GM10248 (cell line): ENCODE results near the gene CNOT2.

Experiments
- CTCF ChIA-PET: fragments of 300-600 bp; sonication (Branson Sonifier 250); formaldehyde crosslinking; extraction: SDS; loops from one replicate; lab custom pipeline; 2021; ENCODE audit warnings: antibody characterized with exemption; lab: Yijun Ruan, JAX
- POLR2A ChIA-PET: fragments of 350-650 bp; sonication (Branson Sonifier 250); formaldehyde crosslinking; extraction: SDS; loops from one replicate; lab custom pipeline; 2020; ENCODE audit warnings: antibody characterized with exemption; lab: Yijun Ruan, JAX
- DNase-seq: peaks from one replicate; pipeline ENCODE4 v3.0.0; 2012; ENCODE audit errors: extremely low spot score
- CTCF ChIP-seq: IDR thresholded peaks from 2 replicates; pipeline ENCODE4 v1.5.1; 2012; ENCODE audit warnings: mild to moderate bottlenecking, low read depth; ENCODE audit errors: extremely low read depth, missing control alignments, control extremely low read depth

The CNOT2 gene

GRCh38 chr12:70242695-70243509 is at the start of gene CNOT2:
Gene CNOT2 (plus strand): TSS chr12:70243433. CDS start chr12:70278227, 34,794 bp downstream.
- ChIA-PET CTCF (no interaction called here), POLR2A (interaction anchor here (0.6 kb wide), 1 partner anchor 11 kb away, joined by 6 read pairs; no protein-coding TSS in a partner anchor)
- DNase-seq, result peak; percentile 87
- TF ChIP-seq CTCF, result no peak

- ChIA-PET POLR2A (no interaction called here), CTCF (interaction anchor here (1.0 to 1.2 kb wide), 2 partner anchors 9 to 10 kb away, joined by 4 read pairs; no protein-coding TSS in a partner anchor)
- no peak for TF ChIP-seq CTCF
- DNase-seq, result no peak
Observed at GRCh38 chr12:70194076-70194475, 49.2 kb upstream of the CNOT2 start.

GRCh38 chr12:70196811-70197281 is 46.4 kb upstream of the CNOT2 start:
- ChIA-PET POLR2A (no interaction called here), CTCF (no interaction called here)
- TF ChIP-seq CTCF, result no peak
- no peak for DNase-seq

- ChIA-PET CTCF (no interaction called here), POLR2A (no interaction called here)
- TF ChIP-seq CTCF, result no peak
- no peak for DNase-seq
Observed at GRCh38 chr12:70197345-70197744, 45.9 kb upstream of the CNOT2 start.

GRCh38 chr12:70213707-70214106 is 29.5 kb upstream of the CNOT2 start:
- ChIA-PET CTCF (interaction anchor here (1.2 kb wide), 1 partner anchor 10 kb away, joined by 9 read pairs; no protein-coding TSS in a partner anchor), POLR2A (no interaction called here)
- TF ChIP-seq CTCF, result no peak
- no peak for DNase-seq

- ChIA-PET CTCF (no interaction called here), POLR2A (no interaction called here)
- no peak for TF ChIP-seq CTCF
- DNase-seq, result no peak
Observed at GRCh38 chr12:70214972-70215617, 28.1 kb upstream of the CNOT2 start.
